Psoas muscle (tissue), 8 donors: ENCODE results near the gene HSD17B8. TPM values are rescaled to one million over a fixed set of nuclear protein-coding genes. Genes with fewer than 3 reads are reported as not detected.

Experiments used
- ATAC-seq, 4 donors: fragments of 200-7000 bp; cut with Tn5 transposase; one replicate each; pipeline ENCODE4 v1.9.1; 2020; ENCODE audit warnings: moderate library complexity in 3 of 4, mild to moderate bottlenecking in 2 of 4
- DNase-seq, 2 donors: peaks; one replicate each; pipeline ENCODE4 v3.0.0-alpha.2; 2020
- H3K27ac ChIP-seq: fragments of 200-600 bp; one replicate; pipeline ENCODE4 v1.8.0; 2022
- H3K27me3 ChIP-seq, 3 donors: fragments of 200-600 bp in 1 of 3; one replicate each; pipeline versions ENCODE4 v1.6.1 to v1.8.0; 2013 to 2022; ENCODE audit warnings: low read length in 2 of 3, mild to moderate bottlenecking in 2 of 3, moderate library complexity in 1 of 3; ENCODE audit not compliant: insufficient read depth in 3 of 3
- H3K36me3 ChIP-seq, 2 donors: fragments of 200-600 bp in 1 of 2; one replicate each; pipeline versions ENCODE4 v1.6.1 to v1.8.0; 2013 to 2022; ENCODE audit warnings: low read depth in 1 of 2, mild to moderate bottlenecking in 1 of 2, moderate library complexity in 1 of 2; ENCODE audit not compliant: insufficient read depth in 1 of 2
- H3K4me1 ChIP-seq: fragments of 200-600 bp; one replicate; pipeline ENCODE4 v1.8.0; 2022
- H3K4me3 ChIP-seq: fragments of 200-600 bp; one replicate; pipeline ENCODE4 v1.8.0; 2022; ENCODE audit warnings: mild to moderate bottlenecking
- H3K9me3 ChIP-seq: fragments of 200-600 bp; one replicate; pipeline ENCODE4 v1.8.0; 2022
- WGBS, 3 donors: extraction: QIAGEN DNeasy Blood & Tissue Kit; methylation state at CpG; one replicate each; pipeline versions ENCODE4 v1.1.6 to v1.1.7; 2013; 5-methylcytosine and 5-hydroxymethylcytosine counted together
- intact Hi-C, 2 donors: fragments of 100-400 bp; cut with DNase I; formaldehyde crosslinking; loops; one replicate each; pipeline versions ENCODE4 v1.11.0 to v1.14.2; 2022
- polyA plus RNA-seq, 3 donors: library from polyadenylated mRNA; stranded (reverse); fragments of 200-250 nt; gene quantifications; one replicate each; pipeline ENCODE4 v1.2.3, GENCODE V29; 2013
- total RNA-seq, 4 donors: library from RNA; stranded (reverse); fragmentation: NEBNext Ultra II Directional in 2 of 4; extraction: Animal tissue kit (Norgen Biotek cat#: 25700) in 2 of 4; gene quantifications; one replicate each; pipeline versions ENCODE4 v1.2.1 to v1.2.4, GENCODE V29; 2021 to 2023
- TF ChIP-seq, protein P1 (sequence below): fragments of 200-600 bp; IDR thresholded peaks from one replicate; pipeline ENCODE4 v1.8.0; 2022; ENCODE audit warnings: antibody characterized with exemption
- donor health status: healthy with polysubstance abuse.
- donor health status: DM: no; HTN: no; CAD: no; lungs with moderate emphysema.
- donor health status: Bipolar disorder and iron deficiency.
- donor health status: healthy.
- donor health status: DM: yes; HTN: yes; CAD: no.
- donor health status: DM: no; HTN: no; CAD: no.
- donor health status: DM: no; HTN: no; CAD: no.
- donor health status: DM: yes; HTN: yes; CAD: no.

Gene HSD17B8
- total and polyA plus RNA-seq, 7 donors, result 5.3 to 18.9 (median 10.3) TPM

DNA sequence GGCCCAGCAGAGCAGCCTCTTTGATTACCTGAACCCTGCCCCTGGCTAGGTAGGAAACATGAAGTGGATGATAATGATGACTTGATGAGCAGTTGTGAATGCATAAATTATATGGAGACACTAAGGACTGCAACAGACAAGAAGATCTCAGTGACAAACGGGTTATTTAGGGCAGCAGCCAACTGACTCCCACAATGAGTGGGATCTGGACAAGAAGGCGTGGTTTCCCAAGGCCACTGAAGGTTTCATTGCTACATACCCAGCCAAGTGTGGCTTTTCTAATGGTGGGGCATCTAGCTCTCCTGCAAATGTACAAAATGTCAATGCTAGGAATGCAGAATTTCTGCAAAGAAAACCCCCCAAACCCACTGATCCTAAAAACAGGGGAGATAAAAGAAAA is 33.3 kb downstream of the HSD17B8 start:
- DNase-seq, result no peak
- WGBS, 3 donors, result 63 to 65% (median 63%) methylated on average over 2 of the region's 2 CpGs
- Histone ChIP-seq H3K27me3 (peaks cover 0 to 16% (median 4%) of the 10 kb centered on the region in 3 donors), H3K9me3 (no peaks in the 10 kb centered on the region), H3K4me3 (no peak overlapping the region), H3K4me1 (no peaks in the 10 kb centered on the region), H3K27ac (no peak overlapping the region), H3K36me3 (no peaks in the 10 kb centered on the region)
- TF ChIP-seq, protein P1, sequence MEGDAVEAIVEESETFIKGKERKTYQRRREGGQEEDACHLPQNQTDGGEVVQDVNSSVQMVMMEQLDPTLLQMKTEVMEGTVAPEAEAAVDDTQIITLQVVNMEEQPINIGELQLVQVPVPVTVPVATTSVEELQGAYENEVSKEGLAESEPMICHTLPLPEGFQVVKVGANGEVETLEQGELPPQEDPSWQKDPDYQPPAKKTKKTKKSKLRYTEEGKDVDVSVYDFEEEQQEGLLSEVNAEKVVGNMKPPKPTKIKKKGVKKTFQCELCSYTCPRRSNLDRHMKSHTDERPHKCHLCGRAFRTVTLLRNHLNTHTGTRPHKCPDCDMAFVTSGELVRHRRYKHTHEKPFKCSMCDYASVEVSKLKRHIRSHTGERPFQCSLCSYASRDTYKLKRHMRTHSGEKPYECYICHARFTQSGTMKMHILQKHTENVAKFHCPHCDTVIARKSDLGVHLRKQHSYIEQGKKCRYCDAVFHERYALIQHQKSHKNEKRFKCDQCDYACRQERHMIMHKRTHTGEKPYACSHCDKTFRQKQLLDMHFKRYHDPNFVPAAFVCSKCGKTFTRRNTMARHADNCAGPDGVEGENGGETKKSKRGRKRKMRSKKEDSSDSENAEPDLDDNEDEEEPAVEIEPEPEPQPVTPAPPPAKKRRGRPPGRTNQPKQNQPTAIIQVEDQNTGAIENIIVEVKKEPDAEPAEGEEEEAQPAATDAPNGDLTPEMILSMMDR, result no peak
- ATAC-seq, result no peak
- intact Hi-C loops, result loop anchor here in 1 of 2 donors (5.0 kb wide), 1 partner anchor 70 kb away; no protein-coding TSS in a partner anchor

DNA sequence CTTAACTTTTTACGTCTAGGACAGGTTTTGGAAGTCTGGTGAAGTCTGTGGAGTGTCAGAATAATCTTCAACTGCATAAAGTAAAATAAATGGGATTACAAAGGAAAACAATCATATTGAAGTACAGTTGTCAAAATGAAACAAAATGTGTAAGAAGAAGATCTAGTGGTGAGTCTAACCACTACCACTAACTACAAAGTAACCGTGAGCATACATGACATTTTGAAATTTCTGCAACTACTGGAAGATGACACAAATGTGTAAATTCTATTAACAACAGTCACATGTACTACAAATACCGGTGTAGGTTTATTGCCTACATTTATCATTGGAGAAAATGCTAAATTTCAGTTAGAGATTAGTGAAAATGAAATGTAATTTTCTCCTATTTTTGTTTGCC is 37.5 kb downstream of the HSD17B8 start:
- ATAC-seq, result no peak
- no peaks in the 10 kb centered on the region for H3K27me3 ChIP-seq
- no peaks in the 10 kb centered on the region for H3K9me3 ChIP-seq
- 54 to 60% (median 60%) methylated on average over 3 of the region's 3 CpGs for WGBS, 3 donors
- TF ChIP-seq, protein P1, result no peak
- DNase-seq, result no peak
- H3K27ac ChIP-seq, result no peak overlapping the region
- no peaks in the 10 kb centered on the region for H3K36me3 ChIP-seq
- intact Hi-C loops, result no loop called here
- no peak overlapping the region for H3K4me3 ChIP-seq
- H3K4me1 ChIP-seq, result no peaks in the 10 kb centered on the region

DNA sequence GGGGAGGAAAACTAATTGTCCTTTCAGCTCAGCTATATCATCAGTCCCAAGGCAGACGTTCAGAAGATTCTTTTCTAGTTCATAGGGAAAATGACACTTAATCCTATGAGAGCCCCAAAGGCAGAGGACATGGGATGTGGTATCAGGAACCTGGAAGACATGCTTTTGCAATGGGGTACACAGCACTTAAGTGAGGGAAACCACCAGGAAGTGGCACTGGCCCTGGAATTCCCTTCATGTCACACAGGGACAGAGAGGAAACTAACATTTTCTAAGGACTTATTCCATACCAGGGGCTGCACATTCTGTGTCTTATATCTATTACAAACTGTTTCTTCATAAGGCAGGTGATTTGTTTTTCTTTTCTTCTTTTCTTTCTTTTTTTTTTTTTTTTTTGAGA is 39.0 kb downstream of the HSD17B8 start:
- 17 to 29% (median 20%) methylated on average over 1 of the region's 1 CpG for WGBS, 3 donors
- ATAC-seq, result no peak
- intact Hi-C loops, result no loop called here

DNA sequence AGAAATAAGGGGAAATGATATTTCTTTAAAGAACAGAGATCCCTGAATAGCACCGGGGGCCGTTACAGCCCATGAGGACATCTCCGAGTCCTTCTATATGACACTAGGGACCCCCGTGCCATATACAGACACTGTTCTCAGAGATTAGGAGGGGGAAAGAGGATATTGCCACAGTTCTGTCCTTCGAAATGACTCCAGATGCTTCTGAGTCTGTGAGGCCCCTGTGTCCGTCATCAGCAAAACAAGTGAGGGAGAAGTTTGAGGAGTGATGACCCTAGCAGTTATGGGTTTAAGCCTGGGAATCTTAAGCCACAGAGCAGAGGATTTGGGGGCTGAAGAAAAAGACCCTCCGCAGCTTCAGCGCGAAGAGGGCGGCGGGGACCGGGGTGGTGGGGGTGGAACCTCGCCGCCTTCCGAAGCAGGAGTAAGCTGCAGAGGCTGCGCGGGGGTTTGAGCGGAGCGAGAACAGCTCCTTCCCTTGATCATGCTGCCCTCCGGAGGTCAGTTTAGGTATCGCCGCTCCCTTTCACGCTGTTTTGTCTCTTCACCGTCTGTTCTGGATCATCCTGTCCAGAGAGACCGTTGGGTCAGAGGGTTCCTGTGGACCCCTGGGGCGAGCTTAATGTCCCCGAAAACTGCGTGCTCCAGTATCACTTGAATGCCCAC is 43.7 kb downstream of the HSD17B8 start:
- H3K4me1 ChIP-seq, result peaks cover 13% of the 10 kb centered on the region
- H3K27me3 ChIP-seq, result no peaks in the 10 kb centered on the region
- H3K27ac ChIP-seq, result peak overlapping the region; percentile 85
- DNase-seq (peak; percentile 87 to 92), ATAC-seq (peak; percentile 72 to 82 (median 78))
- intact Hi-C loops, result loop anchor here (1.0 to 5.0 kb wide), 6 partner anchors 41 to 233 kb away; partner anchors contain the start of gene RING1 (in 1 of the 2)
- 5 to 7% (median 5%) methylated on average over 28 of the region's 28 CpGs for WGBS, 3 donors
- no peaks in the 10 kb centered on the region for H3K9me3 ChIP-seq
- H3K36me3 ChIP-seq, result peaks cover 6 to 20% of the 10 kb centered on the region in 2 donors
- TF ChIP-seq, protein P1, result peak; percentile 98
- peak overlapping the region; percentile 74 for H3K4me3 ChIP-seq

More for the DNA sequence above, 39.0 kb downstream of the HSD17B8 start:
- no peak for DNase-seq
- TF ChIP-seq, protein P1, result no peak
- H3K9me3 ChIP-seq, result no peaks in the 10 kb centered on the region
- H3K4me1 ChIP-seq, result peaks cover 1% of the 10 kb centered on the region
- no peak overlapping the region for H3K27ac ChIP-seq
- H3K4me3 ChIP-seq, result no peak overlapping the region
- no peaks in the 10 kb centered on the region for H3K27me3 ChIP-seq
- no peaks in the 10 kb centered on the region for H3K36me3 ChIP-seq
